HuH-7.5 (cell line): ENCODE results near the gene INSIG2.

ENCODE experiments used
- DNase-seq: peaks from one replicate; pipeline ENCODE4 v3.0.0; 2011; ENCODE audit warnings: low spot score

Gene INSIG2

GRCh38 chr2:118131771-118132170 is 43.5 kb downstream of the INSIG2 start:
- no peak for DNase-seq

- no peak for DNase-seq
Observed at GRCh38 chr2:118133916-118134315, 45.6 kb downstream of the INSIG2 start.

- DNase-seq: no peak
Observed at GRCh38 chr2:118134650-118135049, 46.4 kb downstream of the INSIG2 start.

- no peak for DNase-seq
Observed at GRCh38 chr2:118145207-118145606, 56.9 kb downstream of the INSIG2 start.

GRCh38 chr2:118145806-118146205 is 57.5 kb downstream of the INSIG2 start:
- no peak for DNase-seq

GRCh38 chr2:118146315-118147283 is 58.3 kb downstream of the INSIG2 start:
- no peak for DNase-seq

- DNase-seq: no peak
Observed at GRCh38 chr2:118148133-118148532, 59.9 kb downstream of the INSIG2 start.

- no peak for DNase-seq
Observed at GRCh38 chr2:118148809-118149208, 60.5 kb downstream of the INSIG2 start.

- no peak for DNase-seq
Observed at GRCh38 chr2:118150294-118150693, 62.0 kb downstream of the INSIG2 start.

- no peak for DNase-seq
Observed at GRCh38 chr2:118151831-118152230, 63.6 kb downstream of the INSIG2 start.

GRCh38 chr2:118153433-118153832 is 65.2 kb downstream of the INSIG2 start:
- DNase-seq: no peak

- DNase-seq: no peak
Observed at GRCh38 chr2:118154176-118154575, 65.9 kb downstream of the INSIG2 start.
